ENCODE measurements around the gene SLC25A38.
A peak's percentile ranks its signal among the peaks of the same experiment; 100 is the strongest.

SLC25A38 gene

DNA sequence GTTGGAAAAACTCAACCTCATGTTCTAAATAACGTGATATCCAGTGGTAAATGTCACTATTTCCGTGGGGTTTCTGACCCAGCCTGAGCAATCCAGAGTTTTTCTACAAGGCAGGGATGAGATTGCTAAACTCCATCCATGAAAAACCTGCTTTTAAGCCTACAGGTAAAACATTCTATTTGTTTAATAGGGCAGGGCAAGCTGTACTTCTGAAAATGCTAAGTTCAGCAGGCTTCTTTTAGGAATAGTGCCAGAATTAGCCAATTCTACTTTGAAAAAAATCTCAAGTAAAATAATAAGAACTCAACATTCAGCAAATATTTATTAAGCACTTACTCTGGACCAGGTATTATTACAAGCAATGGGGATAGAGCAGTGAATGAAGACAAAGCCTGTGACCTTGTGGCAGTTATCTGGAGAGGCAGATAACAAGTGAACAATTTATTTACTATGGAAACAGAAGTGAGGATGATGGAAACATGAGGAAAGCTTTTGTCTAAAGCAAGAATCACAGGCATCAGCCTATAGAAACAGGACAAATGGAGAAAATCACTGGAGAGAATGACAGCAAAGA lies 36.7 kb downstream of the SLC25A38 start:
- H3K4me3 ChIP-seq (ENCODE audit: extremely low read depth, insufficient read depth, low read length, poor library complexity, severe bottlenecking): no peak overlapping the region
- H3K9me3 ChIP-seq (ENCODE audit: control insufficient read depth, low read length): no peaks in the 10 kb centered on the region
- WGBS, 2 experiments (ENCODE audit: insufficient coverage in 2 of 2): 90 to 100% methylated on average over 2 of the region's 2 CpGs

DNA sequence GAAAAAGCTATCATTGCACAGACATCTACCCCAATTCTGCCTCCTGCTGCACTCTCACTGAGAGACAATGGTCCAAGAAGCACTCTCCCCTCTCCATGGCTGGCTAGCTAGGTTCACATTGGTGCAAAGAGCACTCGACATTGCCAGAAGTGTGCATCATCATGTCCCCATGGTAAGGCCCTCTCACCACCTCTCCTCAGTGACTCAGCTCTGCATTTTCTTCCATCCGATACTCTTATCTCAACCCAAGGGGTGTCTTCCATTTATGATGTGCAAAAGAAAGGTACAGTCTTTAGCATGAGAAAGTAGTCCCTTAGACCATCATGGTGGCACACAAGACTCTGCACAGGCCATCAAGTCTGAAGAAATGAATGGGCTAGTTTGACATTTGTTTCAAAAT lies 37.4 kb downstream of the SLC25A38 start:
- WGBS, 2 experiments (ENCODE audit: insufficient coverage in 2 of 2): 83 to 100% methylated on average over 1 of the region's 2 CpGs
- Histone ChIP-seq H3K27ac (ENCODE audit: low read depth, low read length, severe bottlenecking) (no peak overlapping the region), H3K36me3 (ENCODE audit: control insufficient read depth, insufficient read depth, low read length) (no peaks in the 10 kb centered on the region), H3K9me3 (ENCODE audit: control insufficient read depth, low read length) (no peaks in the 10 kb centered on the region), H3K4me3 (ENCODE audit: extremely low read depth, insufficient read depth, low read length, poor library complexity, severe bottlenecking) (no peak overlapping the region), H3K4me1 (ENCODE audit: control insufficient read depth, insufficient read depth, low read length, poor library complexity, severe bottlenecking) (no peaks in the 10 kb centered on the region)

More for the DNA sequence above, 36.7 kb downstream of the SLC25A38 start:
- Histone ChIP-seq H3K27ac (ENCODE audit: low read depth, low read length, severe bottlenecking) (no peak overlapping the region), H3K4me1 (ENCODE audit: control insufficient read depth, insufficient read depth, low read length, poor library complexity, severe bottlenecking) (no peaks in the 10 kb centered on the region), H3K36me3 (ENCODE audit: control insufficient read depth, insufficient read depth, low read length) (peaks cover under 1% of the 10 kb centered on the region)

DNA sequence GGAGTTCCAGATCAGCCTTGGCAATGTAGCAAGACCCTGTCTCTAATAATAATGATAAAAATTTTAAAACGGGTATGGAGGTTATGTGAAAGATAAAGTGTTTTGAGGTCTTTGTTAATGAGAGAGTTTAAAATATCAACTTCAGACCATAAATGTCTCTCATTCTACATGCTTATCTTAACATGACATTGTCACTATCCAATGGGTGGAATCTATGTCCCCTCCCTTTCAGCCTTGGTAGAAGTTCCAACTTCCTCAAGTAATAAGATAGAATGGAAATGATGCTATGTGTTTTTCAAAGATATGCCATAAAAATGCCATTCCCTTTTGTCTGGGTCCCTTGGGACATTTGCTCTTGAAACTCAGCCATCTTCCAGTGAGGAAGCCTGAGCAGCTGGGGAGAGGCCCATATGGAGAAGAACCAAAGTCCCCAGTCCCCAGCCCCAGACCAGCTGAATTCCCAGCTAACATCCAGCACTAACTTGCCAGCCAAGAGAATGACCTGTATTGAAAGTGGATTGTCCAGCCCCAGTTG lies 40.3 kb downstream of the SLC25A38 start:
- Histone ChIP-seq H3K9me3 (ENCODE audit: control insufficient read depth, low read length) (no peaks in the 10 kb centered on the region), H3K36me3 (ENCODE audit: control insufficient read depth, insufficient read depth, low read length) (no peaks in the 10 kb centered on the region), H3K4me1 (ENCODE audit: control insufficient read depth, insufficient read depth, low read length, poor library complexity, severe bottlenecking) (no peaks in the 10 kb centered on the region), H3K4me3 (ENCODE audit: extremely low read depth, insufficient read depth, low read length, poor library complexity, severe bottlenecking) (no peak overlapping the region), H3K27ac (ENCODE audit: low read depth, low read length, severe bottlenecking) (no peak overlapping the region)
- WGBS, 2 experiments (ENCODE audit: insufficient coverage in 2 of 2): no CpG with 5 or more reads among the region's 1 CpG

DNA sequence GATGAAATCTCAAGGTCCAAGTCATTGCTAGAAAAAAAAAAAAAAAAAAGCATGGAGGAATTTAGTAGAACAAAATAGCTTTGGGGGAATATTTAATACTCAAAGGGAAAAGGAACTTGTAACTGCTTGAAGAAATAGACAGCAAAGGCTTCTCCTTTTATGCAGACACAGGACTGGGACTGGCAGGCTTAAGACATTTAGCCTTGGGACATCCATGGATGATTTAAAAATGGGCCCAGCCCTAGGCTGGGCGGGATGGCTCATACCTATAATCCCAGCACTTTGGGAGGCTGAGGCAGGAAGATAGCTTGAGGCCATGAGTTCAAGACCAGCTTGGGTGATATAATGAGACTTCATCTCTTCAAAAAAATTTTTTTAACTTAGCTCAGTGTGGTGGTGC lies 43.1 kb downstream of the SLC25A38 start:
- no peak overlapping the region for H3K27ac ChIP-seq (ENCODE audit: low read depth, low read length, severe bottlenecking)
- WGBS, 2 experiments (ENCODE audit: insufficient coverage in 2 of 2): 100% methylated on average over 1 of the region's 1 CpG; no CpG with 5 or more reads in 1 of the 2 experiments
- H3K36me3 ChIP-seq (ENCODE audit: control insufficient read depth, insufficient read depth, low read length): no peaks in the 10 kb centered on the region
- no peaks in the 10 kb centered on the region for H3K9me3 ChIP-seq (ENCODE audit: control insufficient read depth, low read length)
- no peaks in the 10 kb centered on the region for H3K4me1 ChIP-seq (ENCODE audit: control insufficient read depth, insufficient read depth, low read length, poor library complexity, severe bottlenecking)
- H3K4me3 ChIP-seq (ENCODE audit: extremely low read depth, insufficient read depth, low read length, poor library complexity, severe bottlenecking): no peak overlapping the region

DNA sequence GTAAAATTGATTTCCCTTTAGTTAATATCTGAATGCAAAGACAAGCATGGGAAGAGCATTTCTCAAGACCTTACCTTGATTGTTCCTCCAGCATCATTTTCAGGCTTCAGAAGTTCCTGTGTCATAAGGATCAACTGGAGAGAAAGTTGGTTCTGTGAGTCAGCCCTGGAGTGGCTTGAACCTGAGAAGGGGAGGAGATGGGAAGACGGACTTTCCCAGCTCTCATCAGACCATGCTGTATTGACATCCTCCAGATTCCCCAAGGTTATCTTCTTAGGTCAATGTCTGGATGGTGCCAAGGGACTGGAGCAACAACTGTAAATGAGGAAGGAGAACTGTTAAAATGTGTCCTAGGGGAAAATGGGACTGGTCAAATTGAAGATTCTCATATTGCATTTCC lies 44.3 kb downstream of the SLC25A38 start:
- H3K36me3 ChIP-seq (ENCODE audit: control insufficient read depth, insufficient read depth, low read length): no peaks in the 10 kb centered on the region
- no peak overlapping the region for H3K27ac ChIP-seq (ENCODE audit: low read depth, low read length, severe bottlenecking)
- no peaks in the 10 kb centered on the region for H3K4me1 ChIP-seq (ENCODE audit: control insufficient read depth, insufficient read depth, low read length, poor library complexity, severe bottlenecking)
- no peaks in the 10 kb centered on the region for H3K9me3 ChIP-seq (ENCODE audit: control insufficient read depth, low read length)
- H3K4me3 ChIP-seq (ENCODE audit: extremely low read depth, insufficient read depth, low read length, poor library complexity, severe bottlenecking): no peak overlapping the region
- no CpG with 5 or more reads among the region's 1 CpG for WGBS, 2 experiments (ENCODE audit: insufficient coverage in 2 of 2)

DNA sequence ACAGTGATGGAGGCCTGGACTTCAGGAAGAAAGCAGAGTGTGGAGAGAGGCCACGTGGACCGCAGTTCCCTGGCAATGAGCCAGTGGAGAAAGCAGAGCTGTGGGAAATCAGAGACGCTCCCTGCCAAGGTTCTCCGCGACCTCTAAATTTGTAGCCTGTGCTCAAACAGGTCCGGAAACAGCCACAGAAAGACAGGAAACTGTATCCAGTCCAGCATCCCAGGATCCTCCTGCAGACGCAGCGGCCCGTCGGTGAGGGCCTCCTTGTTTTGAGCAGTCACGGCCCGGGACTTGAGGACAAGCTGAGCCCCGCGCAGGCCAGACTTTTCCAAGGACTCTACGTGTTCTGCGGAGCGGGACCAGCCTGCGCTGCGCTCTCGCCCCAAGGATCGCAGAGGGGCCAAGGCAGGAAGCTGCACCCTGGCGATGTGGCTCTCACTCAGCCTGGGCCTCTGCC lies 45.6 kb downstream of the SLC25A38 start:
- Histone ChIP-seq H3K27ac (ENCODE audit: low read depth, low read length, severe bottlenecking) (no peak overlapping the region), H3K36me3 (ENCODE audit: control insufficient read depth, insufficient read depth, low read length) (no peaks in the 10 kb centered on the region), H3K4me3 (ENCODE audit: extremely low read depth, insufficient read depth, low read length, poor library complexity, severe bottlenecking) (no peak overlapping the region), H3K4me1 (ENCODE audit: control insufficient read depth, insufficient read depth, low read length, poor library complexity, severe bottlenecking) (no peaks in the 10 kb centered on the region), H3K9me3 (ENCODE audit: control insufficient read depth, low read length) (no peaks in the 10 kb centered on the region)
- 94 to 96% methylated on average over 18 to 22 of the region's 22 CpGs for WGBS, 2 experiments (ENCODE audit: insufficient coverage in 2 of 2)

DNA sequence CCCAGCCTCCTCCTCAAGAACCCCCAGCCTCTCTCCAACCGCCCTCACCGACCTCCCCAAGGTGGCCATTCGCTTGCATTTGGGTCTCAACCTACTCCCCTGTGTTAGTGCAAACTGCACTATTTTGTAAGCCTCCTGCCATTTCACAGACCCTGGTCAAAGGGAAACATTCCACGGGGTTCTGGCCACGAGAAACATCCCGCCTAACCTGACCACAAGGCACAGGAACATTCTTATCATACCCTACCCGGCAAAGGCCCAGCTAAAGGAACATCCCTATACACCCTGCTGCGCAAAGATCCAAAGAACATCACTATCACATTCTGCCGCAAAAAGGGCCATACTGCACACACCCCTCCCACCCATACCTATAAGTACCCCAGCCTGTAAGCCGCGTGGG lies 46.3 kb downstream of the SLC25A38 start:
- no peak overlapping the region for H3K4me3 ChIP-seq (ENCODE audit: extremely low read depth, insufficient read depth, low read length, poor library complexity, severe bottlenecking)
- H3K27ac ChIP-seq (ENCODE audit: low read depth, low read length, severe bottlenecking): no peak overlapping the region
- no peaks in the 10 kb centered on the region for H3K9me3 ChIP-seq (ENCODE audit: control insufficient read depth, low read length)
- peaks cover 3% of the 10 kb centered on the region for H3K4me1 ChIP-seq (ENCODE audit: control insufficient read depth, insufficient read depth, low read length, poor library complexity, severe bottlenecking)
- 89 to 95% methylated on average over 9 to 11 of the region's 11 CpGs for WGBS, 2 experiments (ENCODE audit: insufficient coverage in 2 of 2)
- H3K36me3 ChIP-seq (ENCODE audit: control insufficient read depth, insufficient read depth, low read length): no peaks in the 10 kb centered on the region

DNA sequence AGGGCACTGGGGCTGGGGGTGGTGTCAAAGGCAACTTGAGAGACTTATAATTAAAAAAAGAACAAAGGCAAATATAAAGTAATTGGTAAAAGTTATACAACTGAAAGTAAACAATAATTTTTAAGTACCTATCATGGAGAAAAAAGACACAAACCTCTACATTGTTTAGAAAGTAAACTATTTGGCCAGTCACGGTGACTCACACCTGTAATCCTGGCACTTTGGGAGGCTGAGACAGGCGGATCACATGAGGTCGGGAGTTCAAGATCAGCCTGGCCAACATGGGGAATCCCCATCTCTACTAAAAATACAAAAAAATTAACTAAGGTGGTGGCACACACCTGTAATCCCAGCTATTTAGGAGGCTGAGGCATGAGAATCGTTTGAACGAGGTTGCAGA lies 49.2 kb downstream of the SLC25A38 start:
- Histone ChIP-seq H3K4me1 (ENCODE audit: control insufficient read depth, insufficient read depth, low read length, poor library complexity, severe bottlenecking) (peaks cover 16% of the 10 kb centered on the region), H3K4me3 (ENCODE audit: extremely low read depth, insufficient read depth, low read length, poor library complexity, severe bottlenecking) (no peak overlapping the region), H3K36me3 (ENCODE audit: control insufficient read depth, insufficient read depth, low read length) (no peaks in the 10 kb centered on the region), H3K9me3 (ENCODE audit: control insufficient read depth, low read length) (no peaks in the 10 kb centered on the region), H3K27ac (ENCODE audit: low read depth, low read length, severe bottlenecking) (no peak overlapping the region)
- 84 to 90% methylated on average over 3 to 5 of the region's 5 CpGs for WGBS, 2 experiments (ENCODE audit: insufficient coverage in 2 of 2)

DNA sequence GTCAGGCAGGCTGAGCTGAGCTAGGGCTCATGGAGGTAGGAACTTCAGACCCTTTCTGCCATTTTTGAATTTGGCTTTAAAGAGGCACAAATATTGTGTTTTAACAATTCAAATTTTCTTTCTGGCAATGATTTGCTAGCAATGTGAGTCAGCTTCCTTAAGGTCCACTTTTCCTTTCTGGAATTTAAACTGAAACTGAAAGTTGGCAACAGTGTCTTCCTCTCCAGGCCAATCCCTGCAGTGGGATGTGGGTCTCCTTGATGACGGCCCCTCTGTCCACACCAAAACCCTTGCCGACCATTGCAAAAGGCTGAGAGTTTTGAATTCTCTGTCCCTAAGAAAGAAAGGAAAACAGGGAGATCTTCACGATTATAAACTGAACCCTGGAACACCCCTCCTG lies 50.5 kb downstream of the SLC25A38 start:
- peaks cover 16% of the 10 kb centered on the region for H3K4me1 ChIP-seq (ENCODE audit: control insufficient read depth, insufficient read depth, low read length, poor library complexity, severe bottlenecking)
- no peak overlapping the region for H3K27ac ChIP-seq (ENCODE audit: low read depth, low read length, severe bottlenecking)
- no CpG with 5 or more reads among the region's 3 CpGs for WGBS, 2 experiments (ENCODE audit: insufficient coverage in 2 of 2)
- no peaks in the 10 kb centered on the region for H3K9me3 ChIP-seq (ENCODE audit: control insufficient read depth, low read length)
- no peak overlapping the region for H3K4me3 ChIP-seq (ENCODE audit: extremely low read depth, insufficient read depth, low read length, poor library complexity, severe bottlenecking)
- no peaks in the 10 kb centered on the region for H3K36me3 ChIP-seq (ENCODE audit: control insufficient read depth, insufficient read depth, low read length)

DNA sequence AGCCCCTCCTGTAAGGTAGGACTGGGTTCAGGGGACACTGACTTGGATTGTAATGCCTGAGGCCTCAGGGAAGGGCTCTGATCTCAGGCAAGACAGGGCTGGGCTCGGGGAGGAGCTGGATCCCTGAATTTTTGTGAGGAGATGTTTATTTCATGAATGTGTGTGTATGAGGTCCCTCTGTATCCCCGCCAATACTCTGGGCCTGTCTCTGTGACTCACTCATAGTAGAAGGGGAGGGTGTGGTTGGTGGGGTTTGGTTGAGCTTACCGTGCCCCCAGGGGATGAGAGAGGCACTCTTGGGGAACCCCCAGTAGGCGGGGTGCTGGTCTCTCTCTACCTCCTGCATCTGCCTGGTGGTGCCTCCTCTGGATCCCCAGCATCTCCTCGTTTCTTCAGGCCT lies 51.4 kb downstream of the SLC25A38 start:
- Histone ChIP-seq H3K9me3 (ENCODE audit: control insufficient read depth, low read length) (no peaks in the 10 kb centered on the region), H3K4me3 (ENCODE audit: extremely low read depth, insufficient read depth, low read length, poor library complexity, severe bottlenecking) (no peak overlapping the region), H3K36me3 (ENCODE audit: control insufficient read depth, insufficient read depth, low read length) (no peaks in the 10 kb centered on the region), H3K27ac (ENCODE audit: low read depth, low read length, severe bottlenecking) (no peak overlapping the region), H3K4me1 (ENCODE audit: control insufficient read depth, insufficient read depth, low read length, poor library complexity, severe bottlenecking) (peaks cover 16% of the 10 kb centered on the region)
- 87 to 89% methylated on average over 2 to 4 of the region's 5 CpGs for WGBS, 2 experiments (ENCODE audit: insufficient coverage in 2 of 2)

DNA sequence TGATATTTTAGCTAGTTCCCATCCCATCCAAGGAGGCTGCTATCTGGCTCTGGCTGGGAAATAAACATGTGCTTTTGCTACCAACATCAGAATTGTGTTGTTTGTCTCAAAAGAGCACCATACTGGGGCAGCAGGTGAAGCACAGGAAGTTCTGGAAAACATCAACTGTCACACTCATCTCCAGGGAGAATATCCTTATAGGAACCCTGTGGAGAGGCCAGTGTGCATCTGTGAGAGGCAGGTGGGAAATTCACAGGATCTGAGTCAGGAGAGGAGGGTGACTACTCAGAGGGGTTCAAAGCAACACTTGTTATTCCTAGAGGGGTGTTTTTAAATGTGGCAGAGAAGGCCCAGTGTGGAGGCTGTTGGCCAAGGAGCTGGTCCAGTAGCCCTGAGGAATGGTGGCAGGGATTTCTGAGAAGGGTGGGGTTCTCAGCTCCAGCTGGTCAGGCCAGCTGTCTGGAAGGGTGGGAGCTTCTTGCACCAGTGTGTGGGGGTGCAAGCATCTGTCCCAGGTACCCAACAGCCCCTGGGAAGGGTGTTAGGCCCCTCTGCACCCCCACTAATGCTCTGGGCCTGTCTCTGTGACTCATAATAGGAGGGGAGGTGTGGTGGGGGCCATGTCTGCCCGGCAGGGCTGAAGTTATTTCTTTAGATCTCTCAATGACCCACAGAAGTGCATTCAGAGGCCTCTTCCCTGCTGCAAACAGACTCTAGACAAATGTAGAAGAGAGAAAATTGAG lies 52.0 kb downstream of the SLC25A38 start:
- Histone ChIP-seq H3K4me1 (ENCODE audit: control insufficient read depth, insufficient read depth, low read length, poor library complexity, severe bottlenecking) (peaks cover 16% of the 10 kb centered on the region), H3K4me3 (ENCODE audit: extremely low read depth, insufficient read depth, low read length, poor library complexity, severe bottlenecking) (no peak overlapping the region), H3K27ac (ENCODE audit: low read depth, low read length, severe bottlenecking) (peak overlapping the region; percentile 50), H3K9me3 (ENCODE audit: control insufficient read depth, low read length) (no peaks in the 10 kb centered on the region), H3K36me3 (ENCODE audit: control insufficient read depth, insufficient read depth, low read length) (no peaks in the 10 kb centered on the region)
- no CpG with 5 or more reads among the region's 1 CpG for WGBS, 2 experiments (ENCODE audit: insufficient coverage in 2 of 2)

Data from mesodermal cell (in vitro differentiated cells).